ENCODE results near the gene PSMD14.

DNA sequence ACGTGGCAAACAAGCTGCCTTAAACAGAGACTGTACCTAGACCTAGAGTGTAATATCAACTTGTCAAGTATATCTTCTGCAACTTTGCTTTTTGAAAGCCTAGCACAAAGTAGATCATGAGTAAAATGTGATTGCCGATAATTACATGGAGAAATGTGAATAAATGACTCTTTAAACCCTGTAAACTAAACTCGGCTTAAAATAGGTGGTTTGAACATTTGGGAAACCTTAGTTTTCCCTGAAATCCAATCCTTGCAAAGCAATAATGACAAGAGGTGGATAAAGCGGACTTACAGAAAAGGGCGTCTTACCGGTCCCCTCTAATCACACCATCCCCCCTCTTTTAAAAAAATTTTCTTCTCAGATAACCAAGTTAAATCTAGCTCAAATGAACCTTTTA lies 549 bp upstream of the PSMD14 start:
- TF ChIP-seq REST (IDR thresholded peaks at IDR 0.05; ENCODE audit: insufficient read depth in 1 of 2, low read depth in 2 of 2, low read length in 2 of 2) (no peak), POLR2AphosphoS5 (IDR thresholded peaks at IDR 0.05; ENCODE audit: low read depth, low read length) (no peak), SIN3A (IDR thresholded peaks at IDR 0.05; ENCODE audit: borderline replicate concordance, insufficient read depth, low read length) (no peak), FOXP2 (optimal IDR thresholded peaks at IDR 0.05; ENCODE audit: borderline replicate concordance, extremely low read depth, extremely low read length, insufficient read depth) (no peak)

All from PFSK-1 (cell line).